ENCODE measurements around the gene ITM2C. TPM values are rescaled to one million over a fixed set of nuclear protein-coding genes. Genes with fewer than 3 reads are reported as not detected.

The ITM2C gene
- total RNA-seq, 1 donor: 20.6 TPM

DNA sequence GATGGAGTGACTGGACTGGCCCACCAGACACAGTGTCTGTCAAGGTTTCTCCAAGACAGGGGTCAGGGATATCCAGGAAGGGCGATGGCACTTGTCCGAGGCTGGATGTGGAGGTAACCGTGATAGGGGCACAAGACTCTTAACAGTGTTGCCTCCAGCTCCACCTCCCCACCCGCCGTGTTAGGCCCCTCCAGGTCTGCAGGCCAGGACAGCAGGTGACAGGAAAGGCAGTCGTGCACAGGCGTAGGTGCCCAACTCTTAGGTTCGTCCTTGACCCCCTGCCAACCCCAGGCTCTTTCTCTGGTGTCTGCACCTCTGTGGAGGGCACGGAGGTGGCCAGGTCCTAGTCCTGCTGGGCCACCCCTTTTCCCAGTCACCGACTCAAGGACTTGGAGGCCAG is 10.1 kb downstream of the ITM2C start:
- H3K27me3 ChIP-seq (ENCODE audit: insufficient read depth, low read length): no peaks in the 10 kb centered on the region
- H3K4me1 ChIP-seq (ENCODE audit: insufficient read depth, low read length): peaks cover 55% of the 10 kb centered on the region
- H3K4me3 ChIP-seq (ENCODE audit: low read length): no peak overlapping the region
- H3K9me3 ChIP-seq (ENCODE audit: low read depth, low read length): no peaks in the 10 kb centered on the region

- H3K4me1 ChIP-seq (ENCODE audit: insufficient read depth, low read length): peaks cover 48% of the 10 kb centered on the region
- H3K27me3 ChIP-seq (ENCODE audit: insufficient read depth, low read length): no peaks in the 10 kb centered on the region
- H3K9me3 ChIP-seq (ENCODE audit: low read depth, low read length): no peaks in the 10 kb centered on the region
- H3K4me3 ChIP-seq (ENCODE audit: low read length): no peak overlapping the region
Measured at GRCh38 chr2:230875347-230876315, 10.9 kb downstream of the ITM2C start.

DNA sequence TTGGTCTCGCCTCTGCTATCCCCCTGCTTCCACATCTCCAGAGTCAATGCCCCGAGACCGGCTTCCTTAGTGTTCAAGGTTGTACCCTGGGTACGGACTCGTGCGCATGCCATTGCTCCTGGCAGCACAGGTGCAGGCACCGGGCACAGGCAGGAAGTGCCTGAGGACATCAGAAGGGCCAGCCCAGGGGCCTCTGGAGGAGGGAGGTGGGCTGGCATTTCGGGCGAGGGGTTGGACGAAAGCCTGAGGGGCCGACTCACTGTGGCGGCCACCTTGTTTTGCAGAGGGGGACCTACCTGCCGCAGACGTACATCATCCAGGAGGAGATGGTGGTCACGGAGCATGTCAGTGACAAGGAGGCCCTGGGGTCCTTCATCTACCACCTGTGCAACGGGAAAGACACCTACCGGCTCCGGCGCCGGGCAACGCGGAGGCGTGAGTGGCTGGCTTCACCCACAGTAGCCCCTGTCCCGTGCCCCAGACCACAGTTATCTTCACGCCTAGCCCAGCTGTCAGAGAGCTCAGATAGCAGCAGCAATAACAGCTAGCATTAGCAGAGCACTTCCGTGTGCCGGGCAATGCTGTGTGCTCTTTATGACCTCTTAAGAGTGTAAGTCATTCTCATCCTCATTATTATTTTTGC is 12.5 kb downstream of the ITM2C start:
- no peaks in the 10 kb centered on the region for H3K27me3 ChIP-seq (ENCODE audit: insufficient read depth, low read length)
- no peaks in the 10 kb centered on the region for H3K9me3 ChIP-seq (ENCODE audit: low read depth, low read length)
- no peak overlapping the region for H3K4me3 ChIP-seq (ENCODE audit: low read length)
- H3K4me1 ChIP-seq (ENCODE audit: insufficient read depth, low read length): peaks cover 41% of the 10 kb centered on the region

DNA sequence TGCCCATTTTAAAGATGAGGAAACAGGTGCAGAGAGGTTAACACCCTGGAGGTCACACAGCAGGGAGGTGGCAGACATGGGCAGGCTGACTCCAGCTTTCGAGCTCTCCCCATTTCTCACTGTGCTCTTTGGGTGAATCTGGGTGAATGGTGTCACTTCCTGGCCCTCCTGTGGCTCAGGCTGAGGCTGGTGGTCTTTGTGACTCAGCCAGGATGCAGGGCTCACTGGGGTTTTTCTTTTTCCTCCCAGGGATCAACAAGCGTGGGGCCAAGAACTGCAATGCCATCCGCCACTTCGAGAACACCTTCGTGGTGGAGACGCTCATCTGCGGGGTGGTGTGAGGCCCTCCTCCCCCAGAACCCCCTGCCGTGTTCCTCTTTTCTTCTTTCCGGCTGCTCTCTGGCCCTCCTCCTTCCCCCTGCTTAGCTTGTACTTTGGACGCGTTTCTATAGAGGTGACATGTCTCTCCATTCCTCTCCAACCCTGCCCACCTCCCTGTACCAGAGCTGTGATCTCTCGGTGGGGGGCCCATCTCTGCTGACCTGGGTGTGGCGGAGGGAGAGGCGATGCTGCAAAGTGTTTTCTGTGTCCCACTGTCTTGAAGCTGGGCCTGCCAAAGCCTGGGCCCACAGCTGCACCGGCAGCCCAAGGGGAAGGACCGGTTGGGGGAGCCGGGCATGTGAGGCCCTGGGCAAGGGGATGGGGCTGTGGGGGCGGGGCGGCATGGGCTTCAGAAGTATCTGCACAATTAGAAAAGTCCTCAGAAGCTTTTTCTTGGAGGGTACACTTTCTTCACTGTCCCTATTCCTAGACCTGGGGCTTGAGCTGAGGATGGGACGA is 13.2 kb downstream of the ITM2C start:
- Histone ChIP-seq H3K27me3 (ENCODE audit: insufficient read depth, low read length) (no peaks in the 10 kb centered on the region), H3K4me3 (ENCODE audit: low read length) (no peak overlapping the region), H3K9me3 (ENCODE audit: low read depth, low read length) (no peaks in the 10 kb centered on the region), H3K4me1 (ENCODE audit: insufficient read depth, low read length) (peaks cover 34% of the 10 kb centered on the region)

DNA sequence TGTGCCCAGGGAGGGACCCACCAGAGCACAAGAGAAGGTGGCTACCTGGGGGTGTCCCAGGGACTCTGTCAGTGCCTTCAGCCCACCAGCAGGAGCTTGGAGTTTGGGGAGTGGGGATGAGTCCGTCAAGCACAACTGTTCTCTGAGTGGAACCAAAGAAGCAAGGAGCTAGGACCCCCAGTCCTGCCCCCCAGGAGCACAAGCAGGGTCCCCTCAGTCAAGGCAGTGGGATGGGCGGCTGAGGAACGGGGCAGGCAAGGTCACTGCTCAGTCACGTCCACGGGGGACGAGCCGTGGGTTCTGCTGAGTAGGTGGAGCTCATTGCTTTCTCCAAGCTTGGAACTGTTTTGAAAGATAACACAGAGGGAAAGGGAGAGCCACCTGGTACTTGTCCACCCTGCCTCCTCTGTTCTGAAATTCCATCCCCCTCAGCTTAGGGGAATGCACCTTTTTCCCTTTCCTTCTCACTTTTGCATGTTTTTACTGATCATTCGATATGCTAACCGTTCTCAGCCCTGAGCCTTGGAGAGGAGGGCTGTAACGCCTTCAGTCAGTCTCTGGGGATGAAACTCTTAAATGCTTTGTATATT is 14.0 kb downstream of the ITM2C start:
- Histone ChIP-seq H3K4me3 (ENCODE audit: low read length) (no peak overlapping the region), H3K4me1 (ENCODE audit: insufficient read depth, low read length) (peaks cover 27% of the 10 kb centered on the region), H3K9me3 (ENCODE audit: low read depth, low read length) (no peaks in the 10 kb centered on the region), H3K27me3 (ENCODE audit: insufficient read depth, low read length) (no peaks in the 10 kb centered on the region)

DNA sequence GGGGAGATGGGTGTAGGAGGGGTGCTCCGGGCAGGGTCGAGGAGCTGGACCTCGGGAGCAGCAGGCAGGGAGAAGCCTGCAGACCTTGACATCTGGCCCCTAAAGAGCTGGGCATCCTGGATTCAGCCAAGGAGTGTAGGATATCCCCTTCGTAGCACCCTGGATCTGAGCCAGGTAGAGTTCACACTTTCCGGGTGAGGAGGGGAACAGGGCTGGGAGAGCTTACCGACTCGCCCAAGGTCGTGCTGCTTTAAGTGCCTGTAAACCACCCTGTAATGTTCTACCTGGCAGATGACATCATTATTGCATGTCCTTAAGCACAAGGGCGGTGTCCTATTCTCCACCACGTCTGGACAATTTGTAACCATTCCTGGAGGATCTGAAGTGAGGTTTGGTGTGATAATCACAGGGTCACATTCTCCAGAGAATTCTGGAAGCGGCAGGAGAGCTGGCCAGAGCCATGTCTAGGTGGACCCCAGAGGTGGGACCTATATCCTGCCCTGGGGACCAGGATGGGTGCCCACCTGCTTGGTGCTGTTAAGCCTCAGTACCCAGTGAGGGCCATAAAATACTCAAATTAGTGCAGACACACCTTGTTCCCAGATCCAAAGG is 14.6 kb downstream of the ITM2C start:
- no peaks in the 10 kb centered on the region for H3K27me3 ChIP-seq (ENCODE audit: insufficient read depth, low read length)
- H3K9me3 ChIP-seq (ENCODE audit: low read depth, low read length): no peaks in the 10 kb centered on the region
- H3K4me3 ChIP-seq (ENCODE audit: low read length): no peak overlapping the region
- H3K4me1 ChIP-seq (ENCODE audit: insufficient read depth, low read length): peaks cover 23% of the 10 kb centered on the region

DNA sequence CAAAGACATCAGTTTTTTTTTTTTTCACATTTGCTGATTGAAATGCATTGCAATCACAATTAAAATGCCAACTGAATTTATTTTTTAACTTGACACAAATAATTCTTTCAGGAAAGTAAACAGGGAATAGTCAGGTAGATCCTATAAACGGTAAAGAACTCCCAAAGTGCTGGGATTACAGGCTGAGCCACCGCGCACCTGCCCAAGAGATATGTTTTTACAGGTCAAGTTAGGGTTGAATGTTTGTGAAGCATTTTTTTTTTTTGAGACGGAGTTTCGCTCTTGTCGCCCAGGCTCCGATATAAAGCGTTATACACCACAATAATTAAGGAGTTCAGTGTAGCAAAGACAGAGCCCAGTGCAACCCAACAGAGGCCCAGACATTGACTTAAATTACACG is 15.1 kb downstream of the ITM2C start:
- no peaks in the 10 kb centered on the region for H3K27me3 ChIP-seq (ENCODE audit: insufficient read depth, low read length)
- H3K4me3 ChIP-seq (ENCODE audit: low read length): no peak overlapping the region
- H3K4me1 ChIP-seq (ENCODE audit: insufficient read depth, low read length): peaks cover 23% of the 10 kb centered on the region
- no peaks in the 10 kb centered on the region for H3K9me3 ChIP-seq (ENCODE audit: low read depth, low read length)

GRCh38 chr2:230881840-230882239 is 17.1 kb downstream of the ITM2C start:
- Histone ChIP-seq H3K9me3 (ENCODE audit: low read depth, low read length) (no peaks in the 10 kb centered on the region), H3K4me1 (ENCODE audit: insufficient read depth, low read length) (peaks cover 20% of the 10 kb centered on the region), H3K4me3 (ENCODE audit: low read length) (no peak overlapping the region), H3K27me3 (ENCODE audit: insufficient read depth, low read length) (no peaks in the 10 kb centered on the region)

DNA sequence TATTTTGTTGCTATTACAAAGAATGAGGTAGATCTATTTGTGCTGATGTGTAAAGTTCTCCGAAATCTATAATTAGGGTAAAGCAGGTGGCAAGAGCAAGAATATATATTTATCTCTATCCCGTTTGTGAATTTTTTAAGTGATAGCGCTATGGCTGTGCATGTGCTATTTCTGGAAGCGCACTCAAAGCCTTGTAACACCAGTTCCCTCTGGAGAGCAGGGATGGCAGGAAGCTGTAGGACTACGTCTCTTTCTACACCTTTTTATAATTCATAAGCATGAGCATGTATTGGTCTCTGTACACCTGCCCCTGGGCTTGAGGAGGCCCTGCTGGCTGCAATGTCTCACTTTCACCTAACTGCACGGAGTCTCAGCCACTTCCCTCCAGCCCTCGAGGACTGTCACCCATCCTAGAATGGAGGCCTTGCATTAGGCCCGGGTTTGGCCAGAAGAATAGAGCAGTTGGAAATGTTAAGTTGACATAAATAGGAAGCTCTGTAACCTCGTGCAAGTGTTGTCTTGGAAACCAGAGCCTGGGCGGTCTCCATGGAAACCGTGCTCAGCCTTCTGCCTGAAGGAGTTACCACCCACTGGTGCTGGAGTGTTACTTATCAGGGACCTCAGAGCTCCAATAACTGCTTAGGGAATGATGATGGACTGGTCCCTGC is 20.9 kb downstream of the ITM2C start:
- no peak overlapping the region for H3K4me3 ChIP-seq (ENCODE audit: low read length)
- H3K4me1 ChIP-seq (ENCODE audit: insufficient read depth, low read length): no peaks in the 10 kb centered on the region
- no peaks in the 10 kb centered on the region for H3K9me3 ChIP-seq (ENCODE audit: low read depth, low read length)
- no peaks in the 10 kb centered on the region for H3K27me3 ChIP-seq (ENCODE audit: insufficient read depth, low read length)

GRCh38 chr2:230886206-230886605 is 21.5 kb downstream of the ITM2C start:
- H3K4me3 ChIP-seq (ENCODE audit: low read length): no peak overlapping the region
- H3K27me3 ChIP-seq (ENCODE audit: insufficient read depth, low read length): no peaks in the 10 kb centered on the region
- H3K4me1 ChIP-seq (ENCODE audit: insufficient read depth, low read length): no peaks in the 10 kb centered on the region
- H3K9me3 ChIP-seq (ENCODE audit: low read depth, low read length): no peaks in the 10 kb centered on the region

DNA sequence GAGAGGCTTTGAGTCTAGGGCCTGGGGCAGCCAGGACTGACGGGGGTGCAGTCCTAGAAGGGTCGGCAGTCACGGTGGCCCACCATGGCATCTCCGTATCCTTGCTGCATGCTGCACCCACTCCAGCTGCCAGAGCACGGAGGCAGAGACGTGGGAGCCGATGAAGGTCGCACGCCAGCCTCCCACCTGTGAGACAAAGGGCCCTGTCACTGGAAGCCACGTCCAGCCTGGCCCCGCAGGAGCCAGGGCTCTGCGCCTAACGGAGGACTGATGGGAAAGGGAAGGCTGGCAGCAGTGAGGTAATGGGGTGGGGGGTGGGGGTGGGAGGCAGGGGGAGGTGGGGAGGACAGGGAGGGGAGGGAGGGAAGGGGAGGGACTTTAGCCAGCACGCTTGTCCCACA is 21.9 kb downstream of the ITM2C start:
- no peaks in the 10 kb centered on the region for H3K27me3 ChIP-seq (ENCODE audit: insufficient read depth, low read length)
- H3K4me1 ChIP-seq (ENCODE audit: insufficient read depth, low read length): no peaks in the 10 kb centered on the region
- no peak overlapping the region for H3K4me3 ChIP-seq (ENCODE audit: low read length)
- H3K9me3 ChIP-seq (ENCODE audit: low read depth, low read length): no peaks in the 10 kb centered on the region

- Histone ChIP-seq H3K4me1 (ENCODE audit: insufficient read depth, low read length) (no peaks in the 10 kb centered on the region), H3K4me3 (ENCODE audit: low read length) (no peak overlapping the region), H3K27me3 (ENCODE audit: insufficient read depth, low read length) (no peaks in the 10 kb centered on the region), H3K9me3 (ENCODE audit: low read depth, low read length) (no peaks in the 10 kb centered on the region)
Measured at GRCh38 chr2:230887342-230887741, 22.6 kb downstream of the ITM2C start.

- Histone ChIP-seq H3K27me3 (ENCODE audit: insufficient read depth, low read length) (no peaks in the 10 kb centered on the region), H3K4me3 (ENCODE audit: low read length) (no peak overlapping the region), H3K9me3 (ENCODE audit: low read depth, low read length) (no peaks in the 10 kb centered on the region), H3K4me1 (ENCODE audit: insufficient read depth, low read length) (peaks cover 11% of the 10 kb centered on the region)
Measured at GRCh38 chr2:230888824-230889400, 24.2 kb downstream of the ITM2C start.

Measured in mononuclear cell (primary cell).